ENCODE measurements around the gene ANXA10. TPM values are rescaled to one million over a fixed set of nuclear protein-coding genes. Genes with fewer than 3 reads are reported as not detected.

The ANXA10 gene, protein sequence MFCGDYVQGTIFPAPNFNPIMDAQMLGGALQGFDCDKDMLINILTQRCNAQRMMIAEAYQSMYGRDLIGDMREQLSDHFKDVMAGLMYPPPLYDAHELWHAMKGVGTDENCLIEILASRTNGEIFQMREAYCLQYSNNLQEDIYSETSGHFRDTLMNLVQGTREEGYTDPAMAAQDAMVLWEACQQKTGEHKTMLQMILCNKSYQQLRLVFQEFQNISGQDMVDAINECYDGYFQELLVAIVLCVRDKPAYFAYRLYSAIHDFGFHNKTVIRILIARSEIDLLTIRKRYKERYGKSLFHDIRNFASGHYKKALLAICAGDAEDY
- under 1 TPM in 1 of 2 donors, not detected in 1; 0.33 TPM for total RNA-seq

DNA sequence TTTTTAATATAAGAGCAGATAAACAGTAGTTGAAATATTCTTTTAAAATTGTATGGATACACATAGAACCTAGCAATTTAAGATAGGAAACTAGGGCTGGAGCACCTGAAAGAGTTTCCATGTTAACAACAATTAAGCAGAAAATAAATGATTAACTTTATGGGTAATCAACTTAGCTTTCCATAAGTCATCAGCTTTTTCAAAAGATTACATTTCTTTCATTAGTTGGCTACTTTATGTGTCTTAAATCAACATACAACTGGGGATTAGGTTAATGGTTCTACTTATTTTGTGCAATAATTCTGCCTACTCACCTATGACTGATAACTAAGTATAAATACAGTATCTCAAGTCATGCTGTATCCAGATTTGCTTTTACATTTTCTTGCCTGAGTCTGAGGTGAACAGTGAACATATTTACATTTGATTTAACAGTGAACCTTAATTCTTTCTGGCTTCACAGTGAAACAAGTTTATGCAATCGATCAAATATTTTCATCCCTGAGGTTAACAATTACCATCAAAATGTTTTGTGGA, at the start of gene ANXA10:
ANXA10 (plus strand) TSS at position 362 of the 537 bp plus-strand sequence; CDS start at position 526, 164 bp downstream.

Other genes starting within 250 kb of the ANXA10 start
- gene DDX60, start 226.2 kb downstream of the ANXA10 start, total RNA-seq = 10 to 100 TPM; 83.3 to 91.9 TPM

Measured in melanocyte of skin (primary cell).